ENCODE measurements around the gene CERK.

DNA sequence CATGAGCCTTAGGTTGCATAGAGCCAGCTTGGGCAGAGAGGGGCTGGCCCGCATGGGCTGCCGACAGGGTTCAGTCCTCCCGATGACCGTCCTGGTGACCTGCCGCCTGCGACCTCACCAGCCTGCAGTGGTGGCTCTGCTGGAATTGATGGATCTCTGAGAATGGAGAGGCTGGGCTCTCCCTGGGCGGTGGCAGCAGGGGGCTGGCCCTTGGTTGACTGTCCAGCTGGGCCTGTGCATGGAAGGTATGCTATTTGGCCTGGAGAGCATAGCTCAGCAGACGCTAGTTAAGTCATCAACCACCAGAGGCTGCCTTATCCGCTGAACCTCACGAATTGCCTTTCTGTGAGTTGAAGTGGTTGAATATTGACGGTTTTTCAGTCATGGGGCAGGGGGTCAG lies 98.2 kb downstream of the CERK start:
- TF ChIP-seq POLR2A (IDR thresholded peaks at IDR 0.05; ENCODE audit: low read length) = no peak
- TF ChIP-seq GATA1 (IDR thresholded peaks at IDR 0.05; ENCODE audit: low read depth, low read length) = no peak
